Fibroblast of mammary gland (primary cell): ENCODE data around the gene SNRNP70.
"Not testable (repeated sequence)": the region's sequence is repeated elsewhere in the genome, so short reads cannot be mapped to it uniquely, and the experiment has no call there.

ENCODE experiments used
- DNase-seq: peaks from one replicate; pipeline ENCODE4 v3.0.0-alpha.2; 2010; ENCODE audit warnings: low read depth
- H3K4me3 ChIP-seq: 2 replicates; pipeline ENCODE4 v1.5.1; 2011; ENCODE audit warnings: low read depth, mild to moderate bottlenecking, low read length, moderate library complexity; ENCODE audit not compliant: control insufficient read depth
- CTCF ChIP-seq: conservative IDR thresholded peaks from 2 replicates; pipeline ENCODE4 v1.5.1; 2011; ENCODE audit warnings: low read depth, low read length, inconsistent platforms; ENCODE audit not compliant: control insufficient read depth, insufficient read depth

SNRNP70 gene

GRCh38 chr19:49056101-49056901 lies 28.9 kb upstream of the SNRNP70 start:
- TF ChIP-seq CTCF = no peak
- DNase-seq = peak; percentile 21
- H3K4me3 ChIP-seq = peak overlapping the region; percentile 50

DNA sequence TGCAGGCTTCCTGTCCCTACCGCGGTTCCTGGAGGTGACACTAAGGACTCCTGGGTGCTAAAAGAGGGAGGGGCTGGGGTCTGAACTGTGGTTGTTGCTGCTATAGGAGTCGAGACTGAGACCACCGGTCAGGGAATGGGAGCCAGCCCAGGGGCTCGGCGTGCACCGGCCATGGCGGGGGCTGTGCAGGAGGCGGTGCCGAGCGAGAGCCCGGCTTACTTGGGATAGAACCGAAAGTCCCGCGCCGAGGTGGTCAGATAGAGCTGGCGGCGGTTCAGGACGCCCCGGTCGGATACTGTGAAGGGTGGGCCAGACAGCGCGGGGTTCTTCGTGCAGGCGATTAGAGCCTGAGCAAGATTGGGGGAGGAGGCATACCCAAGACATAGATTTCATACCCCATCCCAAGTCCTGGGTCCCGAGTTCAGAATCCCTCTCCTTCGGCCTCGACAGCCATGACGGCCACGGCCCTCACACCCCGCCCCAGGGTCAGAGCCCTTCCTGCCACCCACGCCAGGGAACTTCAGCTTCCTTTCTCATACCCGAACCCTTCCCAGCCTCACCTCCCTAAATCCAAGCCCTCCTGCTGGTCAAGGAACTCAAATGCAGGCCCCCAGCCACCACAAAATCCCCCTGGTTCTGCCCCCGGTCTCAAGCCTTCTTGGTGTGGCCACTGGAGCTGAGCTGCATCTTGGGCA lies 28.2 kb upstream of the SNRNP70 start:
- DNase-seq = not testable (repeated sequence)
- H3K4me3 ChIP-seq = peak overlapping the region; percentile 50

GRCh38 chr19:49057636-49058234 lies 27.5 kb upstream of the SNRNP70 start, which contains the start of gene CGB7:
CGB7 (minus strand) TSS chr19:49057749; CDS start chr19:49055375, 2,374 bp downstream.
- DNase-seq = peak; percentile 38
- peak within 1 kb of the TSS; percentile 50 for H3K4me3 ChIP-seq
- no peak for TF ChIP-seq CTCF

DNA sequence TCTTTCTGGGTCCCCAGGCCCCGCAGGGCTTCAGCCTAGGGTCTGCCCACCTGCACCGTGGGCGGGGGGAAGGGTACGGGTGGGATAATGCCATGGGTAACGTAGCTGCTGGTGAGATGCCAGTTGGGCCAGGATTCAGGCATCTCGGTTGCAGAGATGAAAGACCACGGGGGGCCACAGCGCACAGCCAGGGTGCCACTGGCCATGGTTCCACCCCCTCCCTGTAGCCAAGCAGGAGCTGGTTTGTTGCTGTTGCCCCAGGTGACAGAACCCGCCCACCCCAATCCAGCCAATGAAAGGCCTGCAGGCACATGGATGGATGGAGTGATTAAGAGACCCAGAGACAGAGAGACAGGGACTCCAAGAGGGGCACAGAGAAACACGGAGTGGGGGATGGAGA lies 26.7 kb upstream of the SNRNP70 start:
- no peak overlapping the region for H3K4me3 ChIP-seq
- no peak for TF ChIP-seq CTCF
- DNase-seq = peak; percentile 32

- no peak for DNase-seq
- no peak overlapping the region for H3K4me3 ChIP-seq
- no peak for TF ChIP-seq CTCF
These were observed 26.2 kb upstream of the SNRNP70 start for GRCh38 chr19:49059053-49059452.

DNA sequence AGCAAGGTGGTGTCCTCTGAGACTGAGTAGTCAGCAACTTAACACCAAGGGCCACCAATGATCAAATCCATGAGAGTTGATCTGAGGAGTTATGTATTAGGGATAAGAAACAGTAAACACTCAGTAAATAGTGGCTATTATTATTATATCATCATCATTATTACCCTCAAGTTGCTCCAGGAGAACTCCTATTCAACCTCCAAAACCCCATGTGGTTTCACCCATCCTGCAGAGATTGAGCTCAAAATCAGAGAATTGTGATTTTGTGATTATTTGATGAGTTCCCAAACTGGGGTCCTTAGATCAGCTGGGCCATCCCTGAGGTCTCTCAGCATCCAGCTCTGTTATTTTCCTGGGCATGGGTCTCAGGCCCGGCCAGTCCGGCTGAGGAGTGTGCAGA lies 24.3 kb upstream of the SNRNP70 start:
- no peak for TF ChIP-seq CTCF
- H3K4me3 ChIP-seq = no peak overlapping the region
- no peak for DNase-seq

DNA sequence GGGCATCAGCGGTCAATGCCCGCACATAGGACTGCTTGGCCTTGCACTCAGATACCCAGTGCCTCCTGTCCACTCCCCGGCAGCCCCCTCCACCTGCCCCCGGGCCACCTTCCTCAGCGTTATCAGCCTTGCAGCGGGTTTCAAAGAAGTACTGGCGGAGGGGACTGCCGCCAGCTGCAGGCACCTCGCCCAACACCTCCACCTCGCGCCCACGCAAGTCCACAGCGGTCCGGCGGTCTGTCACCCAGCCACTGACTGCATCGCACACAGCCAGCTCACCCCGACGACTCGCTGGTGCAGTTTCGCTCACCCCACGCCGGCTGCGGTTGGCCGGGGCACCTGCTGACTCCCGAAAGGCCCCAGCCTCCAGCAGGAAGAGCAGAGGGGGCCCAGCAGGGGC lies 23.8 kb upstream of the SNRNP70 start:
- no peak for DNase-seq
- TF ChIP-seq CTCF = no peak

More for the DNA sequence above, 23.8 kb upstream of the SNRNP70 start:
- no peak overlapping the region for H3K4me3 ChIP-seq
